ENCODE data around the gene PADI4.
A peak's percentile ranks its signal among the peaks of the same experiment; 100 is the strongest.
"Not testable (repeated sequence)": the region's sequence is repeated elsewhere in the genome, so short reads cannot be mapped to it uniquely, and the experiment has no call there.

Gene PADI4

GRCh38 chr1:17315542-17316130 lies 7.6 kb downstream of the PADI4 start:
- no peak for DNase-seq

GRCh38 chr1:17316704-17317103 lies 8.7 kb downstream of the PADI4 start:
- DNase-seq, result no peak

DNA sequence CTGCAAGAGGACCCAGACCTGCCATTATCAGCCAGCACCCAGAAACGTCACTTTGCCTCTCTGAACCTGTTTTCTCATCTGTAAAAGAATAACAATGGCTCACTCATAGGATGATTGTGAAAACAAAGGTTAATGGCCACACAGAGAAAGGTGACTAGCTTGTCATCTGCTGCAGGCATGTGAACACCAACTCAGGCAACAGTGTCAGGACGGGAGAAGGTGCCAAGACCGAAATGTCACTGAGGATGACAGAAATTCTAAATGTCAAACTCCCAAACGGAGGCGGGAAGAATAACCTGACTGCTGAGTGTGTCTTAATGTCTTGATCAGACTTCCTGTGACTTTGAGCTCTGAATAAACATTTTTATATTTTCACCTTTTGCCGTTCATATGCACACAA lies 10.3 kb downstream of the PADI4 start:
- DNase-seq, result no peak

DNA sequence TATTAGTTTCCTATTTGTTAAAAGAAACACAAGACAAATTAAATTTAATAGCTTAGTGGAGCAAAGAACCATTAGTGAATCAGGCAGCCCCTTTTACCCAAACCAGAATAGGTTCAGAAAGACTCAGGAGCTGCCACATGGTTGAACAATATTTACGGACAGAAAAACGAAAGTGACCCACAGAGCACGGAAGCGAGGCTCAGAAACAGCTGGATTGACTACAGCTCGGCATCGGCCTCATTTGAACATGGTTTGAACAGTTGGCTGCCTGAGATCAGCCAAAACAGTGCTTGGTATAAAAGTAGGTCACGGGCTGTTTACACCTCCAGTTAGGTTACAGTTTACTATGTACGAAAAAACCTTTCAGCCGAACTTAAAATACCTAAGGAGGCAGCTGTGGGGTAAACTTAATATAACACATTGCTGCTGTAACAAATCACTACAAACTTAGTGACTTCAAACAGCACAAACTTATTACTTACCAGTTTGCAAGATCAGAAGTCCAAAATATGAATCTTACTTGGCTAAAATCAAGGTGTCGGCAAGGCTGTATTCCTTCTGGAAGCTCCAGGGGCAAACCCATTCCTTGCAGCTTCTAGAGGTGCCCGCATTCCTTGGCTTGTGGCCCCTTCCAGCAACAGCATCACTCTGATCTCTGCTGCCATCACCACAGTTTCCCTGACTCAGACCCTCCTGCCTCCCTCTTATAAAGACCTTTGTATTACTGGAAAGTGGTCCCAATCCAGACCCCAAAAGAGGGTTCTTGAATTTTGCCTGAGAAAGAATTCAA lies 11.8 kb downstream of the PADI4 start:
- no peak for DNase-seq

- DNase-seq, result not testable (repeated sequence)
Observed at GRCh38 chr1:17321857-17322390, 13.9 kb downstream of the PADI4 start.

DNA sequence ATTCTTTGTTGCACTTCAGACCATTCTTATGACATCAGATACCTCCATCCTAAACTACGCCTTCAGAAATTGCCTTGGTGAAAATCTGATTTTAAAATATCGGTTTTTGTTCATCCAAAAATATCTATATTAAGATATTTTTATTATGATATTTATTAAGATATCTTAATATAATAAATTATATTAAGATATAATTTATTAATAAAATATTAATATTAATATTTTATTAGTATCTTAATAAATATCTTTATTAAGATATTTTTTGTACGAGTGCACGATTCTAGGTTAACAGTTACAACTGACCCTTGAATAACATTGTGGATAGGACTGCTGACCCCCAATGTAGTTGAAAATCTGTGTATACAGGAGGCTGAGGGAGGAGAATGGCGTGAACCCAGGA lies 20.9 kb downstream of the PADI4 start:
- DNase-seq, result no peak

DNA sequence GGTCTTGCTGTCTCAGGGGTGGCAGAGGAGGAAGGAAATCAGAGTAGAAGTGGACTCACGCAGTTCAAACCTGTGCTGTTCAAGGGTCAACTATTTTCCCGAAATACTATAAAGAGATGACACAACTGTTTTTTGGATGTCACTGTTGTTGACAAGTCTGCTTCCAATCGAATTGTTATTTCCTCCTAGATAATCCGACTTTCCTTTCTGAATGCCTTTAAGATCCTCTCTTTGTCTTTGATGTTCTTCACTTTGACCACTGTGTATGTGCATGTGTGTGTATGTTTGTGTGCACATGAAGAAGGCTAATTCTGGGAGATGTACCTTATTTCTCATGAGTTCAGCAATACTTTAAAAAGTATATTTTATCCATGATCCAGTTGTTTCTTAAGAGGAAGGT lies 21.6 kb downstream of the PADI4 start:
- DNase-seq, result no peak

DNA sequence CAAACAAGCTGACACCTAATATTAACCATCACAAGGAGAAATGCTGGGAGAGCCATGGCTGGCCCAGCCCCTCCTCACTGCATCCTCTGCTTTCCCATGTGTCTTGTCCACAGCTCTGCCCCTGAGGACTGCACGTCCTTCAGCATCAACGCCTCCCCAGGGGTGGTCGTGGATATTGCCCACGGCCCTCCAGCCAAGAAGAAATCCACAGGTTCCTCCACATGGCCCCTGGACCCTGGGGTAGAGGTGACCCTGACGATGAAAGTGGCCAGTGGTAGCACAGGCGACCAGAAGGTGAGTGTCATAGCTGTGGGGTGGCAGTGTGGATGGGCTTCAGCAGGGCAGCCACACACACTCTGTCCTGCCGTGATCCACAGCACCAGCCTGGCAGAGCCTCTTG lies 22.9 kb downstream of the PADI4 start:
- DNase-seq, result no peak

GRCh38 chr1:17333081-17333480 lies 25.1 kb downstream of the PADI4 start:
- no peak for DNase-seq

- peak; percentile 42 for DNase-seq
Observed at GRCh38 chr1:17335821-17336710, 28.1 kb downstream of the PADI4 start.

GRCh38 chr1:17338706-17339493 lies 30.9 kb downstream of the PADI4 start:
- DNase-seq, result no peak

- no peak for DNase-seq
Observed at GRCh38 chr1:17339521-17339920, 31.5 kb downstream of the PADI4 start.

GRCh38 chr1:17340358-17340757 lies 32.4 kb downstream of the PADI4 start:
- no peak for DNase-seq

GRCh38 chr1:17342014-17342441 lies 34.0 kb downstream of the PADI4 start:
- no peak for DNase-seq

DNA sequence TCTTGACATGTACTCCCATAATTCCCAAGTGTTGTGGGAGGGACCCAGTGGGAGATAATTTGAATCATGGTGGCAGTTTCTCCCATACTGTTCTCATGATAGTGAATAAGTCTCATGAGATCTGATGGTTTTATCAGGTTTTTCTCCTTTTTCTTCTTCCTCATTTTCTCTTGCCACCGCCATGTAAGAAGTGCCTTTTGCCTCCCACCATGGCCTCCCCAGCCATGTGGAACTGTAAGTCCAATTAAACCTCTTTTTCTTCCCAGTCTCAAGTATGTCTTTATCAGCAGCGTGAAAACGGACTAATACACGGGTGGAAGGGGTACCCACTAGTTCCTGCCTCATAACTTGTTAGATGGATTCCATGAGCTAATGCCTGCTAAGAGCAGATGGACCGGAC lies 37.5 kb downstream of the PADI4 start:
- DNase-seq, result not testable (repeated sequence)

GRCh38 chr1:17346046-17346789 lies 38.2 kb downstream of the PADI4 start:
- no peak for DNase-seq

GRCh38 chr1:17347769-17348592 lies 40.0 kb downstream of the PADI4 start:
- DNase-seq, result no peak

DNA sequence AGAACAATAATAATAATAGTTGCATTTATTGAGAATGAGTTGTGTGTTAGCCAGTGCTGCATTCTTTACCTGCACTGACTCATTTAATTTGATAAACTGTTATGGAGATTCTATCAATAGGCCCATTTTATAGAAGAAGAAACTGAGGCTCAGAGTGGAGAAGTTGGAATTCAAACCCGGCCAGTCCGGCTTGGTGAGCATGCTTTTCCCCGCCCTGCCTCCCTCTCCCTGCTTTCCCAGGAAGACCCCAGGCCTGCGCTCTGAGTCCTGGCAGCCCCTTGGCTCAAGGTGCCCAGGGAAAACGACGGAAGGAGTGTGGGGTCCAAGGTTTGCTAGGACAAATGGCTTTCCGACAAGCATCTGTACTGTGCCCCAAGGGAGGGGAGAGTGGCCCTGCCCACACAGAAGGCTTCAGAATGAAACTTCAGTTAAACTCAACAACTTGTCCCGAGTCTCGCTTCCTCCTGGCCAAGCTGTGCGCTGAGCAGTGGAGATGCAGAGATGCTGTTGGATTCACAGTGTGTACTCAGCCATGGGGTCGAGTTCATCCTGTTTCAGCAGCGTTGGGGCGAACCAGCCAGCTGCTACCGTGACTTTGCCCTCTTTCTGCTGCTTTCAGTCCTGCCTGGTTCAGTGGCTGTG lies 40.7 kb downstream of the PADI4 start:
- DNase-seq, result no peak

DNA sequence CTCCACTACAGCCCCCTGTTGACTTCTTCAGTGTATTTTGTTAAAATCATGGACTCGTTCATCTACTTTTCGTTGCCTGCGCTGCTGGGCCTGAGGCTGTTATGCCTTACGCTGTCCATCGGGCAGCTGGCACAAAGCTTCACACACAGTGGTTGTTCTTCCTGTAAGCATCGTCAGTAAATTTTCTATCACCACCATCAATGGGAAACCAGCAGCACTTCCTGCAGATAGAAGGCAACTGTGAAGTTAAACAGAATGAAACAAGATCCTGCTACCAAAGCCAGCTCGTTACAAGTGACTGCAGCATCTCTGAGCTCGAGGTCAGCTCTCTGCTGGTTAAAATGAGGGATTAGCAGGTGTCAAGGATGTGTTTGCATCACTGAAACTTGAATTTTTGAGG lies 42.1 kb downstream of the PADI4 start:
- no peak for DNase-seq

DNA sequence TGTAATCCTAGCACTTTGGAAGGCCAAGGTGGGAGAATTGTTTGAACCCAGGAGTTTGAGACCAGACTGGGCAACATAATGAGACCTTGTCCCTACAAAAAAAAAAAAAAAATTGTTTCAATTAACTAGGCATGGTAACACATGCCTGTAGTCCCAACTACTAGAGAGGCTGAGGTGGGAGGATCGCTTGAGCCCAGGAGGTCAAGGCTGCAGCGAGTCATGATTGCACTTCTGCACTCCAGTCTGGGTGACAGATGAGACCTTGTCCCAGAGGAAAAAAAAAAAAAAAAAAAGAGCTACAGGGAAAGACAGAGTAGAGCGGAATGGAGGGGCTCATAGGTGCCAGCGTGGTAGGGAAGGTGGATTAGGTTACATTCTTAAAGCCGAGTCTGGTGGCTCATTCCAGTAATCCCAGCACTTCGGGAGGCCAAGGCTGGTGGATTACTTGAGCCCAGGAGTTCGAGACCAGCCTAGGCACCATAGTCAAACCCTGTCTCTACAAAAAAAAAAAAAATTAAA lies 43.0 kb downstream of the PADI4 start:
- no peak for DNase-seq

Measured in right kidney (tissue), 1 donor.